Upper lobe of left lung (tissue), 6 donors: ENCODE measurements around the gene DPP3. TPM values are rescaled to one million over a fixed set of nuclear protein-coding genes. Genes with fewer than 3 reads are reported as not detected.

Experiments used
- ATAC-seq, 2 donors: fragments of 200-7000 bp; cut with Tn5 transposase; one replicate each; pipeline ENCODE4 v1.9.1; 2022; ENCODE audit warnings: mild to moderate bottlenecking in 2 of 2, moderate library complexity in 2 of 2; ENCODE audit not compliant: low FRiP score in 2 of 2
- DNase-seq, 2 donors: peaks; one replicate each; pipeline ENCODE4 v3.0.0-alpha.2; 2019 to 2020
- H3K27ac ChIP-seq, 4 donors: fragments of 200-600 bp; sonication (generic); one replicate each; pipeline ENCODE4 v1.5.1; 2016 to 2019
- H3K27me3 ChIP-seq, 4 donors: fragments of 200-600 bp; sonication (generic); one replicate each; pipeline ENCODE4 v1.5.1; 2017 to 2019
- H3K36me3 ChIP-seq, 4 donors: fragments of 200-600 bp; sonication (generic); one replicate each; pipeline ENCODE4 v1.5.1; 2016 to 2019
- H3K4me1 ChIP-seq, 4 donors: fragments of 200-600 bp; sonication (generic); one replicate each; pipeline ENCODE4 v1.5.1; 2018 to 2019
- H3K4me3 ChIP-seq, 4 donors: fragments of 200-600 bp; sonication (generic); one replicate each; pipeline ENCODE4 v1.5.1; 2017 to 2019; ENCODE audit warnings: mild to moderate bottlenecking in 2 of 4, moderate library complexity in 1 of 4
- H3K9me3 ChIP-seq, 4 donors: fragments of 200-600 bp; sonication (generic); one replicate each; pipeline ENCODE4 v1.5.1; 2018 to 2019
- EP300 ChIP-seq, 4 donors: sonication (generic); formaldehyde crosslinking; IDR thresholded peaks; one replicate each; pipeline ENCODE4 v1.5.1; 2017; ENCODE audit warnings: antibody characterized with exemption in 4 of 4, control low read depth in 2 of 4
- POLR2A ChIP-seq, 4 donors: fragments of 450-650 bp; IDR thresholded peaks; one replicate each; pipeline ENCODE4 v1.5.1; 2016 to 2017; ENCODE audit warnings: antibody characterized with exemption in 4 of 4, mild to moderate bottlenecking in 2 of 4
- POLR2AphosphoS5 ChIP-seq, 2 donors: sonication (generic); formaldehyde crosslinking; IDR thresholded peaks; one replicate each; pipeline ENCODE4 v1.5.1; 2017; ENCODE audit warnings: antibody characterized with exemption in 2 of 2
- WGBS, 2 donors: methylation state at CpG; one replicate each; pipeline ENCODE4 v1.1.5; 2017 to 2018; 5-methylcytosine and 5-hydroxymethylcytosine counted together
- total RNA-seq, 6 donors: library from RNA; depleted of rRNA in 4 of 6; stranded (reverse); fragments of >200 nt in 4 of 6; gene quantifications; one replicate each; pipeline versions ENCODE4 v1.1.0 to v1.2.1, GENCODE V29; 2016 to 2021
- TF ChIP-seq, protein P1 (sequence below), 6 experiments: fragments of 450-650 bp in 4 of 6; fragments of 200-600 bp in 2 of 6; sonication (generic) in 2 of 6; IDR thresholded peaks; one replicate each; pipeline ENCODE4 v1.5.1; 2016 to 2019; ENCODE audit warnings: antibody characterized with exemption in 6 of 6
- donor health status: DM: no; HTN: no; CAD: no; lungs with moderate emphysema.
- donor health status: DM: no; HTN: yes; CAD: no; lungs with severe emphysema.

The DPP3 gene
- total RNA-seq, 6 donors from 2014 or later: 19.3 to 79.6 (median 44.9) TPM

DNA sequence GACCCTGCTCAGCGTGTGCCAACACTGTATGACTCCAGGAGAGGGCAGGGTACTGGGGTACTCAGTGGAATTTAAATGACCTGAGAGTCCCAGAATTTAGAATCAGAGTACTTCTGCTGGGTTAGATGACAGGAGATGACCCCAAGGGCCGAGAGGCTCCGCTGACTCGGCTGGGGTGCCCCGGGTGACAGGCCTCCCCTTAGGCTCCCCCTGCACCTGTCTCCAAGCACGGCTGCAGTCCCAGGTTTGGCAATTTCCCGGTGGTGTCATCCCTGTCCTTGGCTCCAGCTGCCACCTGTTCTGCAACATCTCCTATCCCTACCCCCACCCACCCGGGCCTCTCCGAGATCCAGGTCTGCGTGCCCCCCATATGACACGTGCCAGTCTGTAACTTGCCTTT lies 67.8 kb downstream of the DPP3 start:
- no peaks in the 10 kb centered on the region for H3K36me3 ChIP-seq
- H3K4me1 ChIP-seq: peaks cover 23 to 38% (median 30%) of the 10 kb centered on the region in 4 donors
- TF ChIP-seq EP300 (IDR thresholded peaks at IDR 0.05): no peak
- H3K27ac ChIP-seq: no peak overlapping the region
- H3K4me3 ChIP-seq: no peak overlapping the region
- H3K27me3 ChIP-seq: no peaks in the 10 kb centered on the region
- no peak for DNase-seq
- 46 to 62% methylated on average over 7 to 11 of the region's 11 CpGs for WGBS, 2 donors
- ATAC-seq: no peak
- no peaks in the 10 kb centered on the region for H3K9me3 ChIP-seq

DNA sequence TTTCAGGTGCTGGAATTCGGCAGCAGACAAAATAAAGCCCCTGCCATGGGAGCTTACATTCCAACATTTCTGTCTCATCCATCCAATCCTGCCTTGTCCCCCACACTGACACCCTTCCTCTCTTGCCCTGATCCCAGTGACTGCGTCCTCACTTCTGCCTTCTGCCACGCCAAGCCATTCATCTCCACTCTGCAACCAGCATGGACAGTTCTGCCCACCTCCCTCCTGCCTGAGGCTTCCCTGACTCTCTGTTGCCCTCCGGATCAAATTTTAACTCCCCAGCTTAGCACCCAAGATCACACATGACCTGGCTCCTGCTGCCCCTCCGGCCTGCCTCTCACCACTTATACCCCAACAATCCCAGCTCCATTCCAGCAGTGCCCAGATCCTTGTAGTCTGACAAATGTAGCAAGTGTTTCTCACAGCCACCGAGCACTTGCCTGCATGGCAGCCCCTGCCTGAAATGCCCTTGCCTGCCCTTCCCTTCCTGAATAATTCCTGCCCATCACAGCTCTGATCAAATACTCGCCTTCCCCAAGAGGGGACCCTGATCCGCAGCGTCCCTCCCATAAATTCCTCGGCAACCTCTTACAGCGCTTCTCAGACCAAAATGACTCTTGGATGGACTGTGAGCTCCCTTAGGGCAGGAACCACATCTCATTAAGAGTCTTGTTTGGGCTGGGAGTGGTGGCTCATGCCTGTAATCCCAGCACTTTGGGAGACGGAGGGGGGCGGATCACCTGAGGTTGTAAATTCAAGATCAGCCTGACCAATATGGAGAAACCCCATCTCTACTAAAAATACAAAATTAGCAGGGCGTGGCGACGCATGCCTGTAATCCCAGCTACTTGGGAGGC lies 68.8 kb downstream of the DPP3 start:
- DNase-seq (no peak), ATAC-seq (no peak)
- H3K9me3 ChIP-seq: no peaks in the 10 kb centered on the region
- H3K4me3 ChIP-seq: no peak overlapping the region
- no peaks in the 10 kb centered on the region for H3K27me3 ChIP-seq
- no peaks in the 10 kb centered on the region for H3K36me3 ChIP-seq
- WGBS, 2 donors: 61 to 68% methylated on average over 16 of the region's 16 CpGs
- peaks cover 19 to 28% (median 23%) of the 10 kb centered on the region in 4 donors for H3K4me1 ChIP-seq
- TF ChIP-seq POLR2AphosphoS5 (IDR thresholded peaks at IDR 0.05): no peak
- TF ChIP-seq, protein P1, sequence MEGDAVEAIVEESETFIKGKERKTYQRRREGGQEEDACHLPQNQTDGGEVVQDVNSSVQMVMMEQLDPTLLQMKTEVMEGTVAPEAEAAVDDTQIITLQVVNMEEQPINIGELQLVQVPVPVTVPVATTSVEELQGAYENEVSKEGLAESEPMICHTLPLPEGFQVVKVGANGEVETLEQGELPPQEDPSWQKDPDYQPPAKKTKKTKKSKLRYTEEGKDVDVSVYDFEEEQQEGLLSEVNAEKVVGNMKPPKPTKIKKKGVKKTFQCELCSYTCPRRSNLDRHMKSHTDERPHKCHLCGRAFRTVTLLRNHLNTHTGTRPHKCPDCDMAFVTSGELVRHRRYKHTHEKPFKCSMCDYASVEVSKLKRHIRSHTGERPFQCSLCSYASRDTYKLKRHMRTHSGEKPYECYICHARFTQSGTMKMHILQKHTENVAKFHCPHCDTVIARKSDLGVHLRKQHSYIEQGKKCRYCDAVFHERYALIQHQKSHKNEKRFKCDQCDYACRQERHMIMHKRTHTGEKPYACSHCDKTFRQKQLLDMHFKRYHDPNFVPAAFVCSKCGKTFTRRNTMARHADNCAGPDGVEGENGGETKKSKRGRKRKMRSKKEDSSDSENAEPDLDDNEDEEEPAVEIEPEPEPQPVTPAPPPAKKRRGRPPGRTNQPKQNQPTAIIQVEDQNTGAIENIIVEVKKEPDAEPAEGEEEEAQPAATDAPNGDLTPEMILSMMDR (IDR thresholded peaks at IDR 0.05): no peak
- no peak for TF ChIP-seq EP300 (IDR thresholded peaks at IDR 0.05)
- no peak for TF ChIP-seq POLR2A (IDR thresholded peaks at IDR 0.05)
- H3K27ac ChIP-seq: no peak overlapping the region

DNA sequence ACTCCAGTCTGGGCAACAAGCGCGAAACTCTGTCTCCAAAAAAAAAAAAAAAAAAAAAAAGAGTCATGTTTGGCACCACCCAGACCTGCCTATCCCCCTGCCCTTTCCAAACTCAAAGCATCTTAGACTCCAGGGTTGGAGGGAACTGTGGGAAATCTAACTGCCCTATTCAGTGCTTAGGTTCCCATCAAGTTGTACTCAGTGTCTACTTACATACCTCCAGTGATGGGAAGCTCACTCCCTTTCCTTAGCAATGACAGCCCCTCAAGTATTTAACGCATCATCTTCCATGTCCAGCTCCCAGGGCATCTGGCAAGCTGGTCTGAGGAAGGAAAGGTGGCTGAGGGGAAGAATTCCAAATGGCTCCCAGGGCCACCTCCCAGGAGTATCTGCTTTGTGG lies 69.5 kb downstream of the DPP3 start:
- peaks cover 13 to 21% (median 16%) of the 10 kb centered on the region in 4 donors for H3K4me1 ChIP-seq
- ATAC-seq (no peak), DNase-seq (no peak)
- H3K27ac ChIP-seq: no peak overlapping the region
- TF ChIP-seq EP300 (IDR thresholded peaks at IDR 0.05): no peak
- TF ChIP-seq, protein P1 (IDR thresholded peaks at IDR 0.05): no peak
- no peak for TF ChIP-seq POLR2AphosphoS5 (IDR thresholded peaks at IDR 0.05)
- TF ChIP-seq POLR2A (IDR thresholded peaks at IDR 0.05): no peak
- no peaks in the 10 kb centered on the region for H3K36me3 ChIP-seq
- no peaks in the 10 kb centered on the region for H3K9me3 ChIP-seq
- 84 to 88% methylated on average over 3 of the region's 3 CpGs for WGBS, 2 donors
- H3K4me3 ChIP-seq: no peak overlapping the region
- no peaks in the 10 kb centered on the region for H3K27me3 ChIP-seq

DNA sequence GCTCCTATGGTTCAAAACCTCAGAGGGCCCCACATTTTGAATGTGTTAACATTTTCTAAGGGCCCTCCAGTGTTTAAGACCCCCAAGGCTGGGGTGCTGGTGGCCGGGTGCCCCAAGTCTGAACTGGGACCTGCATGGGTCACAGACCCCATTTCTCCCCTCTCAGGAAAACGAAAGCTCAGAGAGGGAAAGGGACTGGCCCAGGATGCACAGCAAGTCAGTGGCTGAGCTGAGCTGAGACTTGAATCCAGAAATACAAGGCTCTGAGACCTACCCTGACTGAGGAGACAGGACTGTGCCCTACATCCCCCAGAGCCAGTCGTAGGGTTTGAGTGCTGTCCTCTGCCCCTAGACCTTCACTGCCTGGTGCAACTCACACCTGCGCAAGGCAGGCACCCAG lies 70.7 kb downstream of the DPP3 start:
- WGBS, 2 donors: 81 to 86% methylated on average over 4 of the region's 4 CpGs
- no peak for DNase-seq
- Histone ChIP-seq H3K4me1 (peaks cover 4 to 11% (median 8%) of the 10 kb centered on the region in 4 donors), H3K27me3 (no peaks in the 10 kb centered on the region), H3K9me3 (no peaks in the 10 kb centered on the region), H3K4me3 (no peak overlapping the region), H3K27ac (no peak overlapping the region), H3K36me3 (no peaks in the 10 kb centered on the region)
- ATAC-seq: no peak
- TF ChIP-seq POLR2AphosphoS5 (IDR thresholded peaks at IDR 0.05) (no peak), EP300 (IDR thresholded peaks at IDR 0.05) (no peak), POLR2A (IDR thresholded peaks at IDR 0.05) (no peak)
- TF ChIP-seq, protein P1 (IDR thresholded peaks at IDR 0.05): no peak

DNA sequence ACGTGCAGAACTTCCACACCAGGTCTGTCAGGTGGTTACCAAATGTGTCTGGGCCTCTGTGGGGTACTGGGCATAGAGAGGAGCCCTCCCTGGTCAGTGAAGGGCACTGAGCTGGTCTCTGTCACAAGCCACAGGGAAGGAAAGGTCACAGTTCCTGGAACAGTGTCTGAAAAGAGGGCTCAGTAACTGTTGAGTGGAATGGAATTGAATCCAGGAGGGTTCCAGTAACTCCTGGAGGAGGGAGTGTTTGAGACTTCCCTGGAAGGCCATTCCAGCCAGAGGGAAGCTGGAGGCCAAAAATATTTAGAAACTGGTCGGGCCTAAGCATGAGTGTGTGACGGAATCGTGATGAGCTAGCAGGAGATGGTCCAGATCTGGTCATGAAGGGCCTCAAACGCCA lies 74.4 kb downstream of the DPP3 start:
- Histone ChIP-seq H3K4me3 (no peak overlapping the region), H3K36me3 (no peaks in the 10 kb centered on the region), H3K4me1 (peaks cover 8 to 10% (median 9%) of the 10 kb centered on the region in 4 donors), H3K27me3 (no peaks in the 10 kb centered on the region), H3K27ac (no peak overlapping the region), H3K9me3 (no peaks in the 10 kb centered on the region)
- 76 to 78% methylated on average over 5 of the region's 5 CpGs for WGBS, 2 donors
- no peak for TF ChIP-seq EP300 (IDR thresholded peaks at IDR 0.05)
- TF ChIP-seq POLR2AphosphoS5 (IDR thresholded peaks at IDR 0.05): no peak
- no peak for TF ChIP-seq POLR2A (IDR thresholded peaks at IDR 0.05)
- TF ChIP-seq, protein P1 (IDR thresholded peaks at IDR 0.05): no peak
- DNase-seq (no peak), ATAC-seq (no peak)
